ENCODE measurements around the gene TFAP2C. TPM values are rescaled to one million over a fixed set of nuclear protein-coding genes. Genes with fewer than 3 reads are reported as not detected.

The TFAP2C gene
- total RNA-seq, 1 experiment from 2014 or later: 6.9 TPM

DNA sequence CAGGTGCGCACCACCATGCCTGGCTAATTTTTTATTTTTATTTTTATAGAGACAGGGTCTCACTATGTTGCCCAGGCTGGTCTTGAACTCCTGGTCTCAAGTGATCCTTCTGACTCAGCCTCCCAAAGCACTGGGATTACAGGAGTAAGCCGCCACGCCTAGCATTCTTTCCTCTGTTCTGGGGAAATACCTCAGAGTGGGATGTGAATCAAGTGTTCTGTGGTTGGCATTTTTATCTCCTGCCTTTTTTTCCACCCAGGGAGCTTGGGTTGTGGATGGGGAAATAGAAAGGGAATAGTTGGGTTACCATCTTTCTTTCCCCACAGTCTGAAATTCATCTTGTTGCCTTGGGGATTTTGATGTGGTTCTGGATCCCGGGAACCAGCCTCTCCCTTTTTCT, 24.1 kb downstream of the TFAP2C start:
- RAD21 ChIA-PET (ENCODE audit: low non-redundant PET in 1 of 2, low total read pairs in 2 of 2, uncharacterized antibody in 2 of 2, unreplicated experiment in 2 of 2): no interaction called here
- no peak for DNase-seq (ENCODE audit: low read depth, low spot score)
- BruUV-seq (replicated peaks): no TSS peak

More for the DNA sequence above, 24.1 kb downstream of the TFAP2C start:
- Histone ChIP-seq H3K79me2 (ENCODE audit: insufficient read depth, low read length) (no peaks in the 10 kb centered on the region), H3K4me3 (replicated peaks in 1 of 2; ENCODE audit: low read depth in 1 of 2, low read length in 2 of 2) (no peak overlapping the region), H3K4me1 (ENCODE audit: control insufficient read depth in 1 of 2, insufficient read depth in 2 of 2, low read length in 2 of 2) (no peaks in the 10 kb centered on the region; a peak in 1 of 4 replicates), H3K27me3 (ENCODE audit: insufficient read depth, low read length) (no peaks in the 10 kb centered on the region), H4K20me1 (ENCODE audit: insufficient read depth) (no peaks in the 10 kb centered on the region), H3K9me3 (ENCODE audit: control insufficient read depth in 1 of 2, insufficient read depth in 1 of 2, low read depth in 1 of 2, low read length in 2 of 2) (no peaks in the 10 kb centered on the region), H3K9ac (ENCODE audit: low read length) (no peak overlapping the region), H3K4me2 (ENCODE audit: low read length) (no peak overlapping the region), H3K27ac (ENCODE audit: low read depth, low read length) (no peak overlapping the region), H3K36me3 (ENCODE audit: control insufficient read depth in 1 of 2, insufficient read depth in 2 of 2, low read length in 2 of 2) (no peaks in the 10 kb centered on the region), H3K9me2 (ENCODE audit: insufficient read depth) (no peaks in the 10 kb centered on the region), H2AFZ (ENCODE audit: low read depth, low read length, poor library complexity, severe bottlenecking) (no peak overlapping the region)
- POLR2A ChIA-PET: no interaction called here
- CTCF ChIA-PET: no interaction called here
- intact Hi-C loops (cut with micrococcal nuclease): no loop called here
- no peak for ATAC-seq
- TF ChIP-seq JUND (IDR thresholded peaks at IDR 0.05): no peak
- TF ChIP-seq POLR2AphosphoS5 (IDR thresholded peaks at IDR 0.05; ENCODE audit: low read depth, low read length): no peak
- TF ChIP-seq SRF (IDR thresholded peaks at IDR 0.05; ENCODE audit: low read depth): no peak
- TF ChIP-seq POLR2A (IDR thresholded peaks at IDR 0.05; ENCODE audit: borderline replicate concordance, extremely low read depth, insufficient read depth, insufficient read length): no peak
- no peak for TF ChIP-seq EZH2phosphoT487 (IDR thresholded peaks at IDR 0.05; ENCODE audit: borderline replicate concordance)
- TF ChIP-seq ZFX (IDR thresholded peaks at IDR 0.05): no peak
- TF ChIP-seq, protein P1, sequence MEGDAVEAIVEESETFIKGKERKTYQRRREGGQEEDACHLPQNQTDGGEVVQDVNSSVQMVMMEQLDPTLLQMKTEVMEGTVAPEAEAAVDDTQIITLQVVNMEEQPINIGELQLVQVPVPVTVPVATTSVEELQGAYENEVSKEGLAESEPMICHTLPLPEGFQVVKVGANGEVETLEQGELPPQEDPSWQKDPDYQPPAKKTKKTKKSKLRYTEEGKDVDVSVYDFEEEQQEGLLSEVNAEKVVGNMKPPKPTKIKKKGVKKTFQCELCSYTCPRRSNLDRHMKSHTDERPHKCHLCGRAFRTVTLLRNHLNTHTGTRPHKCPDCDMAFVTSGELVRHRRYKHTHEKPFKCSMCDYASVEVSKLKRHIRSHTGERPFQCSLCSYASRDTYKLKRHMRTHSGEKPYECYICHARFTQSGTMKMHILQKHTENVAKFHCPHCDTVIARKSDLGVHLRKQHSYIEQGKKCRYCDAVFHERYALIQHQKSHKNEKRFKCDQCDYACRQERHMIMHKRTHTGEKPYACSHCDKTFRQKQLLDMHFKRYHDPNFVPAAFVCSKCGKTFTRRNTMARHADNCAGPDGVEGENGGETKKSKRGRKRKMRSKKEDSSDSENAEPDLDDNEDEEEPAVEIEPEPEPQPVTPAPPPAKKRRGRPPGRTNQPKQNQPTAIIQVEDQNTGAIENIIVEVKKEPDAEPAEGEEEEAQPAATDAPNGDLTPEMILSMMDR (IDR thresholded peaks at IDR 0.05 in 2 of 3, conservative IDR thresholded peaks at IDR 0.05 in 1 of 3; ENCODE audit: borderline replicate concordance in 1 of 3, insufficient read depth in 1 of 3, low read depth in 2 of 3, low read length in 2 of 3): no peak
- TF ChIP-seq RAD21 (IDR thresholded peaks at IDR 0.05; ENCODE audit: low read depth): no peak
- TF ChIP-seq ELF1 (IDR thresholded peaks at IDR 0.05; ENCODE audit: borderline replicate concordance, low read depth): no peak
- no peak for TF ChIP-seq ZNF274 (IDR thresholded peaks at IDR 0.05; ENCODE audit: low read depth, low read length)
- TF ChIP-seq, protein P2, sequence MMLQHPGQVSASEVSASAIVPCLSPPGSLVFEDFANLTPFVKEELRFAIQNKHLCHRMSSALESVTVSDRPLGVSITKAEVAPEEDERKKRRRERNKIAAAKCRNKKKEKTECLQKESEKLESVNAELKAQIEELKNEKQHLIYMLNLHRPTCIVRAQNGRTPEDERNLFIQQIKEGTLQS (IDR thresholded peaks at IDR 0.05): no peak
- TF ChIP-seq SP1 (IDR thresholded peaks at IDR 0.05; ENCODE audit: low read depth): no peak
- TF ChIP-seq, protein P3, sequence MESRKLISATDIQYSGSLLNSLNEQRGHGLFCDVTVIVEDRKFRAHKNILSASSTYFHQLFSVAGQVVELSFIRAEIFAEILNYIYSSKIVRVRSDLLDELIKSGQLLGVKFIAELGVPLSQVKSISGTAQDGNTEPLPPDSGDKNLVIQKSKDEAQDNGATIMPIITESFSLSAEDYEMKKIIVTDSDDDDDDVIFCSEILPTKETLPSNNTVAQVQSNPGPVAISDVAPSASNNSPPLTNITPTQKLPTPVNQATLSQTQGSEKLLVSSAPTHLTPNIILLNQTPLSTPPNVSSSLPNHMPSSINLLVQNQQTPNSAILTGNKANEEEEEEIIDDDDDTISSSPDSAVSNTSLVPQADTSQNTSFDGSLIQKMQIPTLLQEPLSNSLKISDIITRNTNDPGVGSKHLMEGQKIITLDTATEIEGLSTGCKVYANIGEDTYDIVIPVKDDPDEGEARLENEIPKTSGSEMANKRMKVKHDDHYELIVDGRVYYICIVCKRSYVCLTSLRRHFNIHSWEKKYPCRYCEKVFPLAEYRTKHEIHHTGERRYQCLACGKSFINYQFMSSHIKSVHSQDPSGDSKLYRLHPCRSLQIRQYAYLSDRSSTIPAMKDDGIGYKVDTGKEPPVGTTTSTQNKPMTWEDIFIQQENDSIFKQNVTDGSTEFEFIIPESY (IDR thresholded peaks at IDR 0.05; ENCODE audit: extremely low read depth, insufficient replicate concordance, low read length): no peak
- TF ChIP-seq EGR1 (IDR thresholded peaks at IDR 0.05; ENCODE audit: low read depth): no peak
- no peak for TF ChIP-seq CBX3 (IDR thresholded peaks at IDR 0.05; ENCODE audit: low read depth)
- no peak for TF ChIP-seq FOSL1 (IDR thresholded peaks at IDR 0.05; ENCODE audit: low read depth)
- no peak for TF ChIP-seq TCF7L2 (IDR thresholded peaks at IDR 0.05; ENCODE audit: borderline replicate concordance, extremely low read depth, insufficient read depth, insufficient read length)
- TF ChIP-seq CEBPB (IDR thresholded peaks at IDR 0.05; ENCODE audit: low read depth): no peak
